GM19043 (cell line): Measurements from ENCODE around the gene SMAD5.

Experiments
- ATAC-seq: cut with Tn5 transposase; IDR thresholded peaks from one replicate; pipeline ENCODE4 v1.9.1; 2021; ENCODE audit warnings: low read depth; ENCODE audit not compliant: unreplicated experiment

Gene SMAD5

DNA sequence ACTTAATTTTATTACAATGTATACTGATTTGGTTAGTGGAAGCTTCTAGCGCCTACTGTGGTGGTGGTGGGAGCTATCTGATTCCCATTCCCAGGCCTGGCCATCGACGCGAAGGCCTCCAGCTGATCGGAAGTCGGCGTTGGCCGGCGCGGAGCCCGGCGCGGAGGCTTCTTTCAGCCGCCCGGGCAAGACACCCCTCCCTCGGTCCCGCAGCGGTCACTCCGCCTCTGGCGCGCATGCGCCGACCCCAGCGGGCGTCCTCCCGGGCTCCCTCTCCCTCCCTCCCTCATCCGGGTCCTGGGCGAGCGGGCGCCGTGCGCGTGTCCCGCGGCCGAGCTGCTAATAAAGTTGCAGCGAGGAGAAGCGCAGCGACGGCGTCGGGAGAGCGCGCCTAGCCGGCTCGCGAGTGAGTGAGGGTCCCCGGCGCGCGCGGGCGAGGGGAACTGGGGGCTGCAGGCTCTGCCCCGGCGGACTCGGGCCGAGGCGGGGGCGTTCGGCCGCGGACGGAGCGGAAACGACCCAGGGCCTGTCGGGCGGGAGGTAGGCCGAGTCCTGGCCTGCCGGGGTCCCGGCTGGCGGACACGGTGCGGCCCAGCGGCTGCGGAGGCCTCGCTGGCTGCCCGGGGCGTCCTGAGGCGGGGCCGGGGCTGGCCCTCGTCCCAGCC lies at the start of gene SMAD5:
Gene SMAD5, plus strand, starts transcription at position 289 of the 665 bp plus-strand sequence. CDS start 20,916 bp downstream, outside the sequence.
- ATAC-seq, result peak; percentile 88

- ATAC-seq, result no peak
These were observed 47.9 kb upstream of the SMAD5 start for GRCh38 chr5:136084698-136085097.

GRCh38 chr5:136086783-136087566 lies 45.7 kb upstream of the SMAD5 start:
- ATAC-seq, result no peak

DNA sequence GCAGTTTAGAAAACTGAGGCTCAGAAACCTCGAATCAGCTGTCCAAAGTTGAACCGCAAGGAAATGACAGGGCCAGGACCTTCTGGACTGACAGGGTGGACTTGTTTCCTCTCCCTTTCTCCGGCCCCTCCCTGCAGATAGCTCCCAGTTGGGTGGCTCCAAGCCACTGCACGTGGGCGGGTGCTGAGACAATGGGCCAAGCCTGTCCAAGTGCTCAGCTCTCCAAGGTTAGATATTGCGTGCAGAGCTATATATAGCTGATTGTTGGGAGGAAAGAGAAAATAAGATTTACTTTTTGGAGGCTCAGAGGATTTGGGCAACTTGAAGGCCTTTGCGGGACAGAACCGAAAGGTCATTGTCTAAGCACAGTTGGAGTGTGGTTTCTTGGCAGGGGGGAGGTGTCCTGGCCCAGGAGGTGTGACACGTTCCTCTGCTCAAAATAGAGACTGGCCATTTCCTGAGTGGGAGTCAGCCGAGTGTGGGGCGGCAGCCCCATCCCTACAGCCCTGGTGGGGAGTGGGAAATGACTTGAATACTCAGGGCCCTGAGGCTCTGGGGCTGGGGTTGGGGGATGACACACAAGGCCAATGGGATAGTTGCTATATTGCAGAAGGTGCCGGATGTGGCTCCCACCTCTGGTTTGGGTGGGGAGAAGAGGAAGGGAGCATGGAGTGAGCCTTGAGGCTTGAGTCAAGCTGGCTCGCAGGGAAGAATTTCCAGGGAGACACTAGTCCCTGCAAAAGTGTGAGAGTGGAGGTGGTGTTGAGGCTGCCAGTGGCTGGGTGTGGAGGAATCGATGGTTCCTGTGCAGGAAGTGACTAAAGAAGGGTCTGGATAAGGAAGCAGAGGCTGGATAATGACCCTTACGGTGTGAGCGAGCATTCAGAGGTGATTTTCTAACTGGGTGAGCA lies 44.4 kb upstream of the SMAD5 start:
- ATAC-seq, result no peak

DNA sequence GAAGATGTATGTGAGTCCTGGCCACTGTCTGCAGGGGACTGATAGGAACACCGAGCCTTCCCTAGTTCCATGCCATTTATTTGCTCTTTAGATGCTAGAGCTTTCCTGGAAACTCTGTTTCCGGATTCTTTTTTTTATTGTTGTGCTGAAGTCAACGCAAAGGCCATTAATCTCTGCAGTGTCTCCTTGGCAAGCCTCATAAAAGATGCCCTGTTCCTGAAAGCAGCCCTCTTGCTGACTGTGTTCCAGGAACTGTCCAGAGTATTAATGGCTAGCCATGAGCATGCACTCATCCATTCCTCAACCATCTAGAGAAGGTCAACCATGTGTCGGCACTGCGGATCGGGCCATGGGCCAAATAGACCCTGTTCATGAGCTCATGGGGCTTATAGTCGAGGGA lies 42.9 kb upstream of the SMAD5 start:
- ATAC-seq, result no peak

GRCh38 chr5:136090319-136090718 lies 42.3 kb upstream of the SMAD5 start:
- no peak for ATAC-seq

DNA sequence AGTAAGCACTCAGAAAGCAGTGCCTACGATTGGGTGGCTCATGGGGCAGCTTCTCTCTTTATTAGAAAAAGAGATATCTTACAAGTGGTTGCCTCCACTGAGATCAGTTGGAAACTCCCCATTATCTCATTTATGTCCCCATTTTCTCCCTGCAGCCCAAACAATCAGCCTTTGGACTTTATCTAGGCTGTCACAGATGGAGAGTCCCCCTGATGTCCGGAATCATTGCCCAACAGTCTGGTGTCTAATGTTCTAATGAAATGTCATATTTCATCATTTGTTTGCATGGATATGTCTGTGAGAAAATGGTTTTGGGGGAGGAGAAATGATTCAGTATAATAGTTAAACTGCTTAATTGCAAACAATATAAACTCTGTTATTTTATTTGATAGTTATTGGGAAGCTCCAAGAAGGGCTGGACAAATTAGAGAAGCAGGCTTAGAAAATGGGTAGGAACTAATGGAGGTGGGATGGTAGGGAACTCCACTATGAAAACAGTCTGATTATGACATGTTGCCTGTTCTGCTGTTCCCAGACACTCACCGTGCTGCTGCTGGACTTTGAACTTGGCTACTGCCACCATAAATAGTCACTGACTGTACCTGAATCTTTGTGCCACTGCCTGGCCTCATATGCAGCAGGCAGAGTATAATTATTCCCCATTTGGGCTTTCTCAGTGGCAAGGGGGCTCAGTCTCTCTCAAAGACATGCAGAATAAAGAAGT lies 38.3 kb upstream of the SMAD5 start:
- no peak for ATAC-seq

GRCh38 chr5:136094913-136095641 lies 37.6 kb upstream of the SMAD5 start:
- ATAC-seq, result no peak

GRCh38 chr5:136098176-136098575 lies 34.5 kb upstream of the SMAD5 start:
- ATAC-seq, result no peak

GRCh38 chr5:136099870-136100269 lies 32.8 kb upstream of the SMAD5 start:
- ATAC-seq, result no peak

GRCh38 chr5:136101884-136102283 lies 30.8 kb upstream of the SMAD5 start:
- ATAC-seq, result no peak

DNA sequence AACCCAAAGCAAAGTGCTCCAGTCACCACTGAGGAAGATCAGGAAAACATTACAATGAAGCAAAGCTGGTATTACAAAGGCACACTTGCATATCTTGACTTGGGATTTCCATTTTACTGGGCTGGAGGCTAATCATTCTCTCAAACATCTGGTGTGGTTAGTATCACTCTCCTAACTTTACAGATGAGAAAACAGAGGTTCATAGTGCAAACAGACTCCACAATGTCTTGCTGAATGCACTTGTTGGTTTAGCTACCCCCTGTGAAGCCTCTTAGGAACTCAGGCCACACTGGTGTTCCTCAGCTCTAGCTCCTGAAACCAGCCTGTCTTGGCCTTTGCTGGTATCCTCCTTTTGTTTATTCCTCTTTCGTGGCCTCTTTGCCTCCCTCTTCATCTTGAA lies 29.5 kb upstream of the SMAD5 start:
- peak; percentile 85 for ATAC-seq

GRCh38 chr5:136104306-136104965 lies 28.2 kb upstream of the SMAD5 start:
- no peak for ATAC-seq

DNA sequence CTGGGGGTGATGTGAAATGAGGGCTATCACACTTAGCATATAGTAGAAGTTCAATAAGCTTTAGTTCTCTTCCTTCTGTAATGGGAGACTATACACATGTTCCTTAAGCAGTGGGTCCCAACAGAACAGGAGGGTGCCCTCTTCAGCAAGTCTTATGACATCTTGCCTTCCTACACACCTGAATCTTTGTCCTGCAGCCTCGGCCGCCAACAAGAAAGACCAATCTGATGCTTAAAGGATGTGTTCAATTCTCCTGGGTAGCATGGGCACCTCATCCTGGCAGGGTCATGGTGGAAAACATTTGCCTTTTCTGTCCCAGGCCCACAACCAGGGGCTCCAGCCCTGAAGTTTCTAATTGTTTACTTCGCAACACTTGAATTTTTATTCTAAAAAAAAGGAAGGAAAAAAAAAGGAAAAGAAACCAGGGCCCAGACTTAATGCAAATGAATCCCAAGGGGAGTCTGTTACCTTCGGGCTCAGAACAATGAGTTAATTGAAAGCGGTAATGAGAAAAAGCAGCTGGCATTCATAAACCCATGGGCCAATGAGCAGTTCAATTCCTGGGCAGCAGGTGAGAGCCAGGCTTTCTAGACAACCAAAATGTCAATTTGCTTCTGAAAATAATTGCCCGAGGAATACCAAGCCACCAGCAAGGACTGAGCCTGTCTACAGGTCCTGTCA lies 26.2 kb upstream of the SMAD5 start:
- ATAC-seq, result no peak

DNA sequence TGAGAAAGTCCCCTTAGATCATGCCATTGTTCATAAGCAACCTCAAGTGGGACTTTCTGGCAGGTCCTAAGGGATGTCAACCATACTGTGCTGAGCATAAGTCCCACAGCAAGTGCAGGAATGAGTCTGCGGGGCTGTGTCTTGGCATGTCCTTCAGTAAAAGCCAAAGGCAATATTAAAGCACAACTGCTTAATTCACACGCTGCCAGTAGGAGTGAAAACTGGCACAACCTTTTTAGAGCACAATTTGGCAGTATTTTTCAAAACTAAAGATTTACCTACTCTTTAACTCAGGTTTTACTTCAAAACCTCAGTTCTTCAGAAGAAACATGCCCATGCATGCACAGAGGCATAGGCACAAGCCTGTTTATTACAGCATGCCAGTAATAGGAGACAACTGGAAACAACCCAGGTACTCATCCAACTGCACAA lies 24.4 kb upstream of the SMAD5 start:
- no peak for ATAC-seq

DNA sequence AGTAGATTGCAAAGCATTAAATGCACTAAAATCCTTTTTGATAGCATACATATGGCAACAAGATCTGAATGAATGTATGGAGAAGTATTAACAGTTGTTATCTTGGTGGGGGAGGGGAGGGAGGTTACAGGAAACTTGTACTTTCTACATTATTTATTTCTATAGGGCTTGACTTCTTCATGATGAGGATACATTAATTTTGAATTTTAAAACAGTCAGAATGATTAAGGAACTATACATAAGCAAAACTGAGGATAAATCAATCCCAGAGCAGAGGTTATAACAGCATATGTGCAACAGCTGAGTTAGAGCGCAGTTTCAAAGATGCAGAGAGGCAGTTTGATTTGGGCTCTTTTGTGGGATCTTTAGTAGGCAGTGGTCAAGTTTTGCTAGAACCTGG lies 23.9 kb upstream of the SMAD5 start:
- ATAC-seq, result no peak

DNA sequence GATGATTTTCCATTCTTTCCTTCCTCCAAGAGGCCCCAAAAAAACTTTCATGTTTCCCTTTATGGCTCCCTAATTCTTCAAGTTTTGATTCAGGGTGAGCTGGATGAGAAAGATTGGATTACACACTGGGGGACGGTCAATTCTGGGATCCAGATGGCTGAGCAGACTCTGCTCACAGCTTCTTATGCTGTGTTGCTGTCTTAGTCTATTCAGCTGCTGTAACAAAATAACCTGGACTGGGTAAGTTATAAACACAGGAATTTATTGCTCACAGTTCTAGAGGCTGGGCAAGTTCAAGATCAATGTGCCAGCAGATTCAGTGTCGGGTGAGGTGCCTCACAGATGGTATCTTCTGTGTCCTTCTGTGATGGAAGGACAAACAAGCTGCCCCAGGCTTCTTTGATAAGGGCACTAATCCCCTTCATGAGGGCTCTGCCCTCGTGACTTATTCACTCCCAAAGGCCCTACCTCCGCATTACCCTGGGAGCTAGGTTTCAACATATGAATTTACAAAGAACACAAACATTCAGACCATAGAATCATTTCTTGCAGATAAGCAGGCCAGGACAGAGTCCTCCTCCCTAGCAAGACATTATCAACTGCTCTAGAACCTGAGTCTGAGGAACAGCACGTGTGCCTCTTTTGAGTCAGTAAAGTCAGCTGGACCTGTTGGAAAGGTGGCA lies 23.1 kb upstream of the SMAD5 start:
- ATAC-seq, result no peak

- ATAC-seq, result no peak
These were observed 19.0 kb upstream of the SMAD5 start for GRCh38 chr5:136113606-136114005.
